KMS-11 (cell line): ENCODE data around the gene NFASC.

ENCODE experiments used
- H2AFZ ChIP-seq: fragments of 200-600 bp; sonication (generic); 2 replicates; pipeline ENCODE4 v1.6.1; 2016; ENCODE audit warnings: antibody characterized with exemption, mixed run types, low read depth
- H3K27ac ChIP-seq: fragments of 200-600 bp; sonication (generic); 2 replicates; pipeline ENCODE4 v1.6.1; 2016; ENCODE audit warnings: mild to moderate bottlenecking, mixed run types
- H3K27me3 ChIP-seq: fragments of 200-600 bp; sonication (generic); 2 replicates; pipeline ENCODE4 v1.6.1; 2017; ENCODE audit warnings: mild to moderate bottlenecking, low read depth, mixed run types, moderate library complexity; ENCODE audit not compliant: insufficient read depth
- H3K36me3 ChIP-seq: fragments of 200-600 bp; sonication (generic); 2 replicates; pipeline ENCODE4 v1.6.1; 2017; ENCODE audit warnings: mild to moderate bottlenecking, mixed run types; ENCODE audit not compliant: insufficient read depth
- H3K4me1 ChIP-seq: fragments of 200-600 bp; sonication (generic); 2 replicates; pipeline ENCODE4 v1.6.1; 2016; ENCODE audit warnings: mild to moderate bottlenecking, low read depth, mixed run types; ENCODE audit not compliant: poor library complexity, severe bottlenecking
- H3K4me2 ChIP-seq: fragments of 200-600 bp; sonication (generic); 2 replicates; pipeline ENCODE4 v1.7.0; 2016; ENCODE audit warnings: mild to moderate bottlenecking, mixed run types
- H3K4me3 ChIP-seq: fragments of 200-600 bp; sonication (generic); IDR thresholded peaks from 2 replicates; pipeline ENCODE4 v1.6.1; 2017; ENCODE audit warnings: low read depth, low read length, mixed read lengths; ENCODE audit not compliant: insufficient read depth
- H3K79me2 ChIP-seq: fragments of 200-600 bp; sonication (generic); 2 replicates; pipeline ENCODE4 v1.6.1; 2016; ENCODE audit warnings: low read depth, mixed run types; ENCODE audit not compliant: insufficient read depth
- H3K9ac ChIP-seq: fragments of 200-600 bp; sonication (generic); 2 replicates; pipeline ENCODE4 v1.6.1; 2016; ENCODE audit warnings: mild to moderate bottlenecking, mixed run types
- H4K20me1 ChIP-seq: fragments of 200-600 bp; sonication (generic); 2 replicates; pipeline ENCODE4 v1.6.1; 2016; ENCODE audit warnings: mild to moderate bottlenecking, mixed run types; ENCODE audit not compliant: insufficient read depth
- TF ChIP-seq, protein P1 (sequence below): fragments of 200-600 bp; sonication (generic); conservative IDR thresholded peaks from 2 replicates; pipeline ENCODE4 v1.6.1; 2017; ENCODE audit warnings: low read depth, mild to moderate bottlenecking, antibody characterized with exemption, low read length, moderate library complexity, mixed read lengths

The NFASC gene

GRCh38 chr1:205054013-205054412, 183.4 kb downstream of the NFASC start:
- H3K4me2 ChIP-seq, result no peak overlapping the region
- no peak overlapping the region for H3K9ac ChIP-seq
- H3K4me3 ChIP-seq, result no peak overlapping the region
- no peaks in the 10 kb centered on the region for H3K79me2 ChIP-seq
- TF ChIP-seq, protein P1, sequence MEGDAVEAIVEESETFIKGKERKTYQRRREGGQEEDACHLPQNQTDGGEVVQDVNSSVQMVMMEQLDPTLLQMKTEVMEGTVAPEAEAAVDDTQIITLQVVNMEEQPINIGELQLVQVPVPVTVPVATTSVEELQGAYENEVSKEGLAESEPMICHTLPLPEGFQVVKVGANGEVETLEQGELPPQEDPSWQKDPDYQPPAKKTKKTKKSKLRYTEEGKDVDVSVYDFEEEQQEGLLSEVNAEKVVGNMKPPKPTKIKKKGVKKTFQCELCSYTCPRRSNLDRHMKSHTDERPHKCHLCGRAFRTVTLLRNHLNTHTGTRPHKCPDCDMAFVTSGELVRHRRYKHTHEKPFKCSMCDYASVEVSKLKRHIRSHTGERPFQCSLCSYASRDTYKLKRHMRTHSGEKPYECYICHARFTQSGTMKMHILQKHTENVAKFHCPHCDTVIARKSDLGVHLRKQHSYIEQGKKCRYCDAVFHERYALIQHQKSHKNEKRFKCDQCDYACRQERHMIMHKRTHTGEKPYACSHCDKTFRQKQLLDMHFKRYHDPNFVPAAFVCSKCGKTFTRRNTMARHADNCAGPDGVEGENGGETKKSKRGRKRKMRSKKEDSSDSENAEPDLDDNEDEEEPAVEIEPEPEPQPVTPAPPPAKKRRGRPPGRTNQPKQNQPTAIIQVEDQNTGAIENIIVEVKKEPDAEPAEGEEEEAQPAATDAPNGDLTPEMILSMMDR, result no peak
- H3K27ac ChIP-seq, result no peak overlapping the region
- H2AFZ ChIP-seq, result no peak overlapping the region
- no peaks in the 10 kb centered on the region for H4K20me1 ChIP-seq
- peaks cover 85% of the 10 kb centered on the region for H3K27me3 ChIP-seq
- no peaks in the 10 kb centered on the region for H3K36me3 ChIP-seq
- no peaks in the 10 kb centered on the region for H3K4me1 ChIP-seq

- Histone ChIP-seq H4K20me1 (no peaks in the 10 kb centered on the region), H3K9ac (no peak overlapping the region), H3K27ac (no peak overlapping the region), H3K36me3 (no peaks in the 10 kb centered on the region), H3K4me1 (no peaks in the 10 kb centered on the region), H3K79me2 (no peaks in the 10 kb centered on the region), H3K4me2 (no peak overlapping the region), H2AFZ (no peak overlapping the region), H3K4me3 (no peak overlapping the region), H3K27me3 (peaks cover 78% of the 10 kb centered on the region)
- TF ChIP-seq, protein P1, result no peak
These were observed 185.5 kb downstream of the NFASC start for GRCh38 chr1:205056188-205056611.

- peaks cover 69% of the 10 kb centered on the region for H3K27me3 ChIP-seq
- TF ChIP-seq, protein P1, result no peak
- no peak overlapping the region for H2AFZ ChIP-seq
- no peaks in the 10 kb centered on the region for H3K36me3 ChIP-seq
- H3K27ac ChIP-seq, result no peak overlapping the region
- H4K20me1 ChIP-seq, result no peaks in the 10 kb centered on the region
- H3K79me2 ChIP-seq, result no peaks in the 10 kb centered on the region
- no peaks in the 10 kb centered on the region for H3K4me1 ChIP-seq
- no peak overlapping the region for H3K4me2 ChIP-seq
- no peak overlapping the region for H3K4me3 ChIP-seq
- H3K9ac ChIP-seq, result no peak overlapping the region
These were observed 186.4 kb downstream of the NFASC start for GRCh38 chr1:205056956-205057568.

DNA sequence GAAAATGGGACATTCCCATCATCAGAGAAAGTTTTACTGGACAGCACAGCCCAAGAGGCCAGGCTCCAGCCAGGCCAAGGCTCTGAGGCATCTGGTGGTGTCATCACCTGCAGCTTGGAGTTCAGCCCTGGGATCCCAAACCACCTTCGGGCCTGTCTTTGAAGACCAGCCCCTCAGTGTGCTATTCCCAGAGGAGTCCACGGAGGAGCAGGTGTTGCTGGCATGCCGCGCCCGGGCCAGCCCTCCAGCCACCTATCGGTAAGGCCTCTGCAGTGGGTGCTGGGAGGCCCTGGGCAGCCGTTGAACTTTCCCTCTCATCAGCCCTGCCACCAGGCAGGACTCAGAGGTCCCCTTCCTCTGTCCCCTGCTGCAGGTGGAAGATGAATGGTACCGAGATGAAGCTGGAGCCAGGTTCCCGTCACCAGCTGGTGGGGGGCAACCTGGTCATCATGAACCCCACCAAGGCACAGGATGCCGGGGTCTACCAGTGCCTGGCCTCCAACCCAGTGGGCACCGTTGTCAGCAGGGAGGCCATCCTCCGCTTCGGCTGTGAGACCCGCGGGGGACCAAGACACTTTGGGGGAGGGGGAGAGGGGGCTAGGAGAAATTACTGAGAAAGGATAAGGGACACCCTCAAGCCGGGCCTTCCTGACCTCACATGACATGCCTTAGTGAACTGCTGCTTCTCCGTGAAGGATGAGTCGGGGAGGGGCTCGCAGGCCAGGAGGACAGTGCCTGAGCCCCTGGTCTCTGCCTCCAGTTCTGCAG, 187.3 kb downstream of the NFASC start:
- Histone ChIP-seq H3K27ac (no peak overlapping the region), H3K27me3 (peaks cover 67% of the 10 kb centered on the region), H3K36me3 (no peaks in the 10 kb centered on the region), H3K4me3 (no peak overlapping the region), H3K4me1 (no peaks in the 10 kb centered on the region), H3K4me2 (no peak overlapping the region), H4K20me1 (no peaks in the 10 kb centered on the region), H3K79me2 (no peaks in the 10 kb centered on the region), H3K9ac (no peak overlapping the region), H2AFZ (no peak overlapping the region)
- TF ChIP-seq, protein P1, result no peak
